CD14-positive monocyte (primary cell): Measurements from ENCODE around the gene SKIL. TPM values are rescaled to one million over a fixed set of nuclear protein-coding genes. Genes with fewer than 3 reads are reported as not detected.

ENCODE experiments used
- DNase-seq, 3 donors: peaks; one replicate each; pipeline ENCODE4 v3.0.0-alpha.2; 2011 to 2022
- H2AFZ ChIP-seq: 2 replicates; pipeline ENCODE4 v1.6.0; 2012; ENCODE audit warnings: mild to moderate bottlenecking, low read depth, low read length, inconsistent platforms; ENCODE audit not compliant: insufficient read depth, poor library complexity, severe bottlenecking
- H3K27ac ChIP-seq, 2 donors: 1 replicate in 1 of 2; 2 replicates in 1 of 2; pipeline ENCODE4 v1.5.1; 2012 to 2013; ENCODE audit warnings: low read length in 2 of 2, control low read depth in 1 of 2, inconsistent platforms in 1 of 2, low read depth in 1 of 2, mild to moderate bottlenecking in 1 of 2
- H3K27me3 ChIP-seq, 2 donors: one replicate each; pipeline versions ENCODE4 v1.6.0 to v1.6.1; 2011 to 2013; ENCODE audit warnings: low read length in 2 of 2; ENCODE audit not compliant: control insufficient read depth in 2 of 2, insufficient read depth in 2 of 2
- H3K36me3 ChIP-seq, 2 donors: replicated peaks in 1 of 2; 1 replicate in 1 of 2; 2 replicates in 1 of 2; pipeline versions ENCODE4 v1.5.1 to v1.6.1; 2012 to 2013; ENCODE audit warnings: low read length in 2 of 2, control low read depth in 1 of 2, inconsistent platforms in 1 of 2, mild to moderate bottlenecking in 1 of 2; ENCODE audit not compliant: insufficient read depth in 2 of 2, control insufficient read depth in 1 of 2
- H3K4me1 ChIP-seq, 2 donors: 1 replicate in 1 of 2; 2 replicates in 1 of 2; pipeline versions ENCODE4 v1.5.1 to v1.6.1; 2012 to 2013; ENCODE audit warnings: low read length in 2 of 2, control low read depth in 1 of 2, inconsistent platforms in 1 of 2, mild to moderate bottlenecking in 1 of 2, moderate library complexity in 1 of 2; ENCODE audit not compliant: insufficient read depth in 2 of 2, control insufficient read depth in 1 of 2
- H3K4me2 ChIP-seq: replicated peaks from 2 replicates; pipeline ENCODE3; 2012; ENCODE audit warnings: low read length, moderate library complexity, mild to moderate bottlenecking; ENCODE audit not compliant: poor library complexity, severe bottlenecking; ENCODE audit errors: extremely low read depth
- H3K4me3 ChIP-seq, 3 experiments: fragments of 200-600 bp in 1 of 3; sonication (generic) in 1 of 3; replicated peaks in 1 of 3; 1 replicate in 2 of 3; 2 replicates in 1 of 3; pipeline ENCODE4 v1.5.1; 2011 to 2013; ENCODE audit warnings: low read length in 3 of 3, mild to moderate bottlenecking in 3 of 3, control low read depth in 2 of 3, low read depth in 2 of 3, inconsistent platforms in 1 of 3, moderate library complexity in 1 of 3
- H3K79me2 ChIP-seq: 2 replicates; pipeline ENCODE4 v1.6.0; 2012; ENCODE audit warnings: mild to moderate bottlenecking, control low read depth, inconsistent platforms, low read length, moderate library complexity; ENCODE audit not compliant: insufficient read depth
- H3K9ac ChIP-seq: 2 replicates; pipeline ENCODE4 v1.6.0; 2017; ENCODE audit warnings: low read length, mild to moderate bottlenecking; ENCODE audit not compliant: insufficient read depth, poor library complexity, severe bottlenecking
- H3K9me3 ChIP-seq, 2 donors: replicated peaks in 1 of 2; 1 replicate in 1 of 2; 2 replicates in 1 of 2; pipeline versions ENCODE4 v1.5.1 to v1.6.1; 2012 to 2013; ENCODE audit warnings: low read length in 2 of 2, control low read depth in 1 of 2; ENCODE audit not compliant: control insufficient read depth in 1 of 2, insufficient read depth in 1 of 2
- H4K20me1 ChIP-seq: 2 replicates; pipeline ENCODE4 v1.6.0; 2012; ENCODE audit warnings: mild to moderate bottlenecking, low read length, control low read depth, moderate library complexity; ENCODE audit not compliant: insufficient read depth
- H3K27ac Mint-ChIP-seq, 7 donors: one replicate each; pipeline ENCODE4 v1.8.0; 2020; ENCODE audit warnings: mild to moderate bottlenecking in 7 of 7, mixed read lengths in 7 of 7, moderate library complexity in 6 of 7, inconsistent platforms in 2 of 7
- H3K27me3 Mint-ChIP-seq, 3 donors: one replicate each; pipeline ENCODE4 v1.8.0; 2021 to 2022; ENCODE audit warnings: low read depth in 3 of 3, mild to moderate bottlenecking in 3 of 3, mixed read lengths in 3 of 3, moderate library complexity in 3 of 3, inconsistent platforms in 1 of 3
- H3K36me3 Mint-ChIP-seq, 2 donors: one replicate each; pipeline ENCODE4 v1.8.0; 2020; ENCODE audit warnings: mixed read lengths in 2 of 2, inconsistent platforms in 1 of 2, mild to moderate bottlenecking in 1 of 2
- H3K4me1 Mint-ChIP-seq: one replicate; pipeline ENCODE4 v1.8.0; 2020; ENCODE audit warnings: mild to moderate bottlenecking, mixed read lengths
- H3K4me3 Mint-ChIP-seq, 2 donors: one replicate each; pipeline ENCODE4 v1.8.0; 2020; ENCODE audit warnings: mild to moderate bottlenecking in 2 of 2, mixed read lengths in 2 of 2, moderate library complexity in 1 of 2
- H3K9me3 Mint-ChIP-seq, 7 donors: one replicate each; pipeline ENCODE4 v1.8.0; 2020 to 2022; ENCODE audit warnings: mixed read lengths in 7 of 7, mild to moderate bottlenecking in 6 of 7, moderate library complexity in 6 of 7, inconsistent platforms in 2 of 7
- WGBS: methylation state at CpG from one replicate; pipeline ENCODE4 v1.1.5; 2013; ENCODE audit warnings: missing lambda C conversion rate; ENCODE audit not compliant: insufficient coverage; 5-methylcytosine and 5-hydroxymethylcytosine counted together
- intact Hi-C, 2 donors: fragments of 100-400 bp; cut with micrococcal nuclease; formaldehyde crosslinking; loops; one replicate each; pipeline versions ENCODE4 v1.15.0 to v1.15.1; 2023
- polyA plus RNA-seq, 3 donors: library from polyadenylated mRNA; depleted of rRNA in 1 of 3; unstranded in 2 of 3; stranded (reverse) in 1 of 3; fragments of 300-500 nt in 2 of 3; fragments of >200 nt in 1 of 3; fragmentation: Illumina TruSeq in 2 of 3; gene quantifications; 1 replicate in 2 of 3; 2 replicates in 1 of 3; pipeline ENCODE4 v1.2.3, GENCODE V29; 2012 to 2021
- TF ChIP-seq, protein P1 (sequence below): fragments of 200-600 bp; IDR thresholded peaks from one replicate; pipeline ENCODE4 v1.8.0; 2022; ENCODE audit warnings: antibody characterized with exemption, mild to moderate bottlenecking

Gene SKIL
- polyA plus RNA-seq, 3 donors = 7.5 to 13.4 (median 9.2) TPM

- no peak for DNase-seq
- no peak overlapping the region for H3K9ac ChIP-seq
- no peak overlapping the region for H3K4me3 ChIP-seq
- Mint-ChIP-seq H3K4me3 (no peak overlapping the region), H3K9me3 (peaks cover 0 to 5% (median 0%) of the 10 kb centered on the region in 7 donors), H3K27me3 (peaks cover 3 to 8% (median 4%) of the 10 kb centered on the region in 3 donors), H3K4me1 (peaks cover 38% of the 10 kb centered on the region), H3K36me3 (peaks cover 34 to 37% of the 10 kb centered on the region in 2 donors), H3K27ac (no peak overlapping the region)
- H3K36me3 ChIP-seq = peaks cover 0 to 5% of the 10 kb centered on the region in 2 donors
- peaks cover 80% of the 10 kb centered on the region for H4K20me1 ChIP-seq
- 97% methylated on average over 10 of the region's 11 CpGs for WGBS
- H3K27me3 ChIP-seq = no peaks in the 10 kb centered on the region
- H3K27ac ChIP-seq = no peak overlapping the region
- no peaks in the 10 kb centered on the region for H3K9me3 ChIP-seq
- H3K4me2 ChIP-seq = no peak overlapping the region
- peaks cover 13 to 24% of the 10 kb centered on the region in 2 donors for H3K4me1 ChIP-seq
- intact Hi-C loops = loop anchor here in 1 of 2 donors (10.0 kb wide), 1 partner anchor 179 kb away; the partner anchor contains the start of gene PHC3
- TF ChIP-seq, protein P1, sequence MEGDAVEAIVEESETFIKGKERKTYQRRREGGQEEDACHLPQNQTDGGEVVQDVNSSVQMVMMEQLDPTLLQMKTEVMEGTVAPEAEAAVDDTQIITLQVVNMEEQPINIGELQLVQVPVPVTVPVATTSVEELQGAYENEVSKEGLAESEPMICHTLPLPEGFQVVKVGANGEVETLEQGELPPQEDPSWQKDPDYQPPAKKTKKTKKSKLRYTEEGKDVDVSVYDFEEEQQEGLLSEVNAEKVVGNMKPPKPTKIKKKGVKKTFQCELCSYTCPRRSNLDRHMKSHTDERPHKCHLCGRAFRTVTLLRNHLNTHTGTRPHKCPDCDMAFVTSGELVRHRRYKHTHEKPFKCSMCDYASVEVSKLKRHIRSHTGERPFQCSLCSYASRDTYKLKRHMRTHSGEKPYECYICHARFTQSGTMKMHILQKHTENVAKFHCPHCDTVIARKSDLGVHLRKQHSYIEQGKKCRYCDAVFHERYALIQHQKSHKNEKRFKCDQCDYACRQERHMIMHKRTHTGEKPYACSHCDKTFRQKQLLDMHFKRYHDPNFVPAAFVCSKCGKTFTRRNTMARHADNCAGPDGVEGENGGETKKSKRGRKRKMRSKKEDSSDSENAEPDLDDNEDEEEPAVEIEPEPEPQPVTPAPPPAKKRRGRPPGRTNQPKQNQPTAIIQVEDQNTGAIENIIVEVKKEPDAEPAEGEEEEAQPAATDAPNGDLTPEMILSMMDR = no peak
- no peak overlapping the region for H2AFZ ChIP-seq
- no peaks in the 10 kb centered on the region for H3K79me2 ChIP-seq
These were observed 6.0 kb downstream of the SKIL start for GRCh38 chr3:170363471-170363994.

- H3K27me3 Mint-ChIP-seq = peaks cover 0 to 5% (median 4%) of the 10 kb centered on the region in 3 donors
- H3K27ac Mint-ChIP-seq = no peak overlapping the region
- peaks cover 0 to 5% (median 0%) of the 10 kb centered on the region in 7 donors for H3K9me3 Mint-ChIP-seq
These were observed 7.5 kb downstream of the SKIL start for GRCh38 chr3:170364965-170365364.

More at GRCh38 chr3:170364965-170365364, 7.5 kb downstream of the SKIL start:
- Histone ChIP-seq H3K27me3 (no peaks in the 10 kb centered on the region), H3K9me3 (no peaks in the 10 kb centered on the region), H3K4me2 (no peak overlapping the region), H3K27ac (no peak overlapping the region), H3K4me3 (no peak overlapping the region), H2AFZ (no peak overlapping the region), H4K20me1 (peaks cover 80% of the 10 kb centered on the region), H3K9ac (no peak overlapping the region), H3K4me1 (peaks cover 10 to 20% of the 10 kb centered on the region in 2 donors), H3K36me3 (peaks cover 0 to 5% of the 10 kb centered on the region in 2 donors), H3K79me2 (no peaks in the 10 kb centered on the region)
- H3K36me3 Mint-ChIP-seq = peaks cover 30% of the 10 kb centered on the region in 2 donors
- H3K4me3 Mint-ChIP-seq = no peak overlapping the region
- DNase-seq = no peak
- TF ChIP-seq, protein P1 = no peak
- intact Hi-C loops = loop anchor here (5.0 to 10.0 kb wide), 2 partner anchors 53 to 180 kb away; partner anchors contain the start of gene PHC3 (in 1 of the 2)
- H3K4me1 Mint-ChIP-seq = peaks cover 29% of the 10 kb centered on the region
- no CpG with 5 or more reads among the region's 4 CpGs for WGBS
